ENCODE results near the gene RFC1.
"Not testable (repeated sequence)": the region's sequence is repeated elsewhere in the genome, so short reads cannot be mapped to it uniquely, and the experiment has no call there.

RFC1 gene

GRCh38 chr4:39354254-39354552 lies 12.0 kb downstream of the RFC1 start:
- no peak for DNase-seq (ENCODE audit: low spot score)

- DNase-seq (ENCODE audit: low spot score), result peak; percentile 64
These were observed 12.5 kb downstream of the RFC1 start for GRCh38 chr4:39353478-39354253.

GRCh38 chr4:39353149-39353477 lies 13.0 kb downstream of the RFC1 start:
- not testable (repeated sequence) for DNase-seq (ENCODE audit: low spot score)

- no peak for DNase-seq (ENCODE audit: low spot score)
These were observed 16.8 kb downstream of the RFC1 start for GRCh38 chr4:39349326-39349725.

GRCh38 chr4:39348371-39349315 lies 17.5 kb downstream of the RFC1 start:
- peak; percentile 33 for DNase-seq (ENCODE audit: low spot score)

GRCh38 chr4:39346856-39347519 lies 19.2 kb downstream of the RFC1 start:
- no peak for DNase-seq (ENCODE audit: low spot score)

- DNase-seq (ENCODE audit: low spot score), result no peak
These were observed 23.4 kb downstream of the RFC1 start for GRCh38 chr4:39342731-39343130.

- no peak for DNase-seq (ENCODE audit: low spot score)
These were observed 25.0 kb downstream of the RFC1 start for GRCh38 chr4:39341075-39341725.

- no peak for DNase-seq (ENCODE audit: low spot score)
These were observed 26.2 kb downstream of the RFC1 start for GRCh38 chr4:39339968-39340367.

- no peak for DNase-seq (ENCODE audit: low spot score)
These were observed 28.3 kb downstream of the RFC1 start for GRCh38 chr4:39337841-39338240.

GRCh38 chr4:39335566-39335965 lies 30.6 kb downstream of the RFC1 start:
- no peak for DNase-seq (ENCODE audit: low spot score)

GRCh38 chr4:39331191-39331590 lies 35.0 kb downstream of the RFC1 start:
- no peak for DNase-seq (ENCODE audit: low spot score)

- DNase-seq (ENCODE audit: low spot score), result peak; percentile 44
These were observed 35.8 kb downstream of the RFC1 start for GRCh38 chr4:39330353-39330752.

- no peak for DNase-seq (ENCODE audit: low spot score)
These were observed 39.6 kb downstream of the RFC1 start for GRCh38 chr4:39326468-39326977.

- peak; percentile 60 for DNase-seq (ENCODE audit: low spot score)
These were observed 41.1 kb downstream of the RFC1 start for GRCh38 chr4:39324897-39325613.

GRCh38 chr4:39324446-39324845 lies 41.7 kb downstream of the RFC1 start:
- no peak for DNase-seq (ENCODE audit: low spot score)

- no peak for DNase-seq (ENCODE audit: low spot score)
These were observed 42.3 kb downstream of the RFC1 start for GRCh38 chr4:39323821-39324220.

GRCh38 chr4:39320381-39321115 lies 45.6 kb downstream of the RFC1 start:
- DNase-seq (ENCODE audit: low spot score), result peak; percentile 42

GRCh38 chr4:39319676-39320075 lies 46.5 kb downstream of the RFC1 start:
- DNase-seq (ENCODE audit: low spot score), result peak; percentile 94

- DNase-seq (ENCODE audit: low spot score), result no peak
These were observed 53.3 kb downstream of the RFC1 start for GRCh38 chr4:39312816-39313215.

GRCh38 chr4:39308611-39309010 lies 57.6 kb downstream of the RFC1 start:
- DNase-seq (ENCODE audit: low spot score), result no peak
